ENCODE data around the gene FGF11. TPM values are rescaled to one million over a fixed set of nuclear protein-coding genes. Genes with fewer than 3 reads are reported as not detected.

Gene FGF11
- total and polyA plus RNA-seq, 2 of the 13 experiments (the other 11 are each of a cell fraction or from before 2014, with no cell fraction given), result 0.20 to 7.6 TPM

DNA sequence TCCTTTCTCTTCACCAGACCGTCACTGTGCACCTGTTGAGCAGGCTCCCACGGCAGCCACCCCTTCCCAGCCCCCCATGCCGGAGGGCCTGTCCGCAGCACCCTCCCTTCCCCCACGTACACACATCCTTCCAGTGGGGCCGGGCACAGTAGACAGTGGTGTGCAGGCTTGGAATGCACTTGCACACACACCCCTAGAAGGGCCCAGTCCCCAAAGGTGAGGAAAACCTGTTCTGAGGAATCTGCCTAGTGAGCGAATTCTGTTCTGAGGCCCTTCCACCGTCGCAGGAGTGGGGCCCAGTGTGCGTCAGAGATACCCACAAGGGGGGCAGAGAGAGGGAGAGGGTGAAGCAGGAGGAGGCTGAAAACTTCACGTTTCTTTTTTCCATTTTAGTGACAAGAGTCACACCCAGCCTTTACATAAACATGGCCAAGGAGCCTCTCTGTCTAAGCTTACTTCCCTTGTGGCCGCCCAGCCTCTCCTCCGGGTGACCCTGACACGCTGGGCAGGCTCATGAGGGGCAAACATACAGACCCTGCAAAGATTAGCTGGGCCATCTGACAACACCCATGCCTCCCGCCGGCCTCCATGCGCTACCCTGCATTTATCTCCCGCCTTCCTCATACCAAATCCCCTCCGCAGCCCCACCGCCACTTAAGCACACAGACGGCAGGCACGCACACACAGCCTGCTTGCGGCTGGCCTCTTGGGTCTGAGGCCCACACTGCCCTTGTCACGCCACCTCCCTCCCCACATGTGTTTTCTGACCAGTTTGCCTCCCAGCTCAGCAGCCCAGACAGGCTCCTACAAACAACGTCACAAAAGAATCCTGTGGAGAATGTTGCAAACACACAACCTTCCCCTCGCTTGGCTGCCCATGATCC, 38.3 kb downstream of the FGF11 start (continued):
- TF ChIP-seq, protein P1, sequence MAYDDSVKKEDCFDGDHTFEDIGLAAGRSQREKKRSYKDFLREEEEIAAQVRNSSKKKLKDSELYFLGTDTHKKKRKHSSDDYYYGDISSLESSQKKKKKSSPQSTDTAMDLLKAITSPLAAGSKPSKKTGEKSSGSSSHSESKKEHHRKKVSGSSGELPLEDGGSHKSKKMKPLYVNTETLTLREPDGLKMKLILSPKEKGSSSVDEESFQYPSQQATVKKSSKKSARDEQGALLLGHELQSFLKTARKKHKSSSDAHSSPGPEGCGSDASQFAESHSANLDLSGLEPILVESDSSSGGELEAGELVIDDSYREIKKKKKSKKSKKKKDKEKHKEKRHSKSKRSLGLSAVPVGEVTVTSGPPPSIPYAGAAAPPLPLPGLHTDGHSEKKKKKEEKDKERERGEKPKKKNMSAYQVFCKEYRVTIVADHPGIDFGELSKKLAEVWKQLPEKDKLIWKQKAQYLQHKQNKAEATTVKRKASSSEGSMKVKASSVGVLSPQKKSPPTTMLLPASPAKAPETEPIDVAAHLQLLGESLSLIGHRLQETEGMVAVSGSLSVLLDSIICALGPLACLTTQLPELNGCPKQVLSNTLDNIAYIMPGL (CRISPR knock-in tag; IDR thresholded peaks at IDR 0.05; ENCODE audit: borderline replicate concordance in 1 of 2, low read depth in 1 of 2), result no peak
- no peak for TF ChIP-seq ZFP1 (CRISPR knock-in tag; IDR thresholded peaks at IDR 0.05)
- TF ChIP-seq PHF8 (CRISPR knock-in tag; IDR thresholded peaks at IDR 0.05), result no peak
- TF ChIP-seq ZNF724P (CRISPR knock-in tag; IDR thresholded peaks at IDR 0.05; ENCODE audit: borderline replicate concordance), result no peak
- TF ChIP-seq, protein P2, sequence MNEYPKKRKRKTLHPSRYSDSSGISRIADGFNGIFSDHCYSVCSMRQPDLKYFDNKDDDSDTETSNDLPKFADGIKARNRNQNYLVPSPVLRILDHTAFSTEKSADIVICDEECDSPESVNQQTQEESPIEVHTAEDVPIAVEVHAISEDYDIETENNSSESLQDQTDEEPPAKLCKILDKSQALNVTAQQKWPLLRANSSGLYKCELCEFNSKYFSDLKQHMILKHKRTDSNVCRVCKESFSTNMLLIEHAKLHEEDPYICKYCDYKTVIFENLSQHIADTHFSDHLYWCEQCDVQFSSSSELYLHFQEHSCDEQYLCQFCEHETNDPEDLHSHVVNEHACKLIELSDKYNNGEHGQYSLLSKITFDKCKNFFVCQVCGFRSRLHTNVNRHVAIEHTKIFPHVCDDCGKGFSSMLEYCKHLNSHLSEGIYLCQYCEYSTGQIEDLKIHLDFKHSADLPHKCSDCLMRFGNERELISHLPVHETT (CRISPR knock-in tag; conservative IDR thresholded peaks at IDR 0.05), result no peak
- TF ChIP-seq, protein P3, sequence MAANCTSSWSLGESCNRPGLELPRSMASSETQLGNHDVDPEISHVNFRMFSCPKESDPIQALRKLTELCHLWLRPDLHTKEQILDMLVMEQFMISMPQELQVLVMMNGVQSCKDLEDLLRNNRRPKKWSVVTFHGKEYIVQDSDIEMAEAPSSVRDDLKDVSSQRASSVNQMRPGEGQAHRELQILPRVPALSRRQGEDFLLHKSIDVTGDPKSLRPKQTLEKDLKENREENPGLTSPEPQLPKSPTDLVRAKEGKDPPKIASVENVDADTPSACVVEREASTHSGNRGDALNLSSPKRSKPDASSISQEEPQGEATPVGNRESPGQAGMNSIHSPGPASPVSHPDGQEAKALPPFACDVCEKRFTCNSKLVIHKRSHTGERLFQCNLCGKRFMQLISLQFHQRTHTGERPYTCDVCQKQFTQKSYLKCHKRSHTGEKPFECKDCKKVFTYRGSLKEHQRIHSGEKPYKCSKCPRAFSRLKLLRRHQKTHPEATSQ (CRISPR knock-in tag; IDR thresholded peaks at IDR 0.05; ENCODE audit: borderline replicate concordance), result no peak
- TF ChIP-seq TOPORS (CRISPR knock-in tag; IDR thresholded peaks at IDR 0.05), result no peak
- TF ChIP-seq, protein P4, sequence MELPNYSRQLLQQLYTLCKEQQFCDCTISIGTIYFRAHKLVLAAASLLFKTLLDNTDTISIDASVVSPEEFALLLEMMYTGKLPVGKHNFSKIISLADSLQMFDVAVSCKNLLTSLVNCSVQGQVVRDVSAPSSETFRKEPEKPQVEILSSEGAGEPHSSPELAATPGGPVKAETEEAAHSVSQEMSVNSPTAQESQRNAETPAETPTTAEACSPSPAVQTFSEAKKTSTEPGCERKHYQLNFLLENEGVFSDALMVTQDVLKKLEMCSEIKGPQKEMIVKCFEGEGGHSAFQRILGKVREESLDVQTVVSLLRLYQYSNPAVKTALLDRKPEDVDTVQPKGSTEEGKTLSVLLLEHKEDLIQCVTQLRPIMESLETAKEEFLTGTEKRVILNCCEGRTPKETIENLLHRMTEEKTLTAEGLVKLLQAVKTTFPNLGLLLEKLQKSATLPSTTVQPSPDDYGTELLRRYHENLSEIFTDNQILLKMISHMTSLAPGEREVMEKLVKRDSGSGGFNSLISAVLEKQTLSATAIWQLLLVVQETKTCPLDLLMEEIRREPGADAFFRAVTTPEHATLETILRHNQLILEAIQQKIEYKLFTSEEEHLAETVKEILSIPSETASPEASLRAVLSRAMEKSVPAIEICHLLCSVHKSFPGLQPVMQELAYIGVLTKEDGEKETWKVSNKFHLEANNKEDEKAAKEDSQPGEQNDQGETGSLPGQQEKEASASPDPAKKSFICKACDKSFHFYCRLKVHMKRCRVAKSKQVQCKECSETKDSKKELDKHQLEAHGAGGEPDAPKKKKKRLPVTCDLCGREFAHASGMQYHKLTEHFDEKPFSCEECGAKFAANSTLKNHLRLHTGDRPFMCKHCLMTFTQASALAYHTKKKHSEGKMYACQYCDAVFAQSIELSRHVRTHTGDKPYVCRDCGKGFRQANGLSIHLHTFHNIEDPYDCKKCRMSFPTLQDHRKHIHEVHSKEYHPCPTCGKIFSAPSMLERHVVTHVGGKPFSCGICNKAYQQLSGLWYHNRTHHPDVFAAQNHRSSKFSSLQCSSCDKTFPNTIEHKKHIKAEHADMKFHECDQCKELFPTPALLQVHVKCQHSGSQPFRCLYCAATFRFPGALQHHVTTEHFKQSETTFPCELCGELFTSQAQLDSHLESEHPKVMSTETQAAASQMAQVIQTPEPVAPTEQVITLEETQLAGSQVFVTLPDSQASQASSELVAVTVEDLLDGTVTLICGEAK (IDR thresholded peaks at IDR 0.05), result no peak
- TF ChIP-seq, protein P4 (CRISPR knock-in tag; IDR thresholded peaks at IDR 0.05), result no peak
- TF ChIP-seq ZNF33A (CRISPR knock-in tag; IDR thresholded peaks at IDR 0.05; ENCODE audit: borderline replicate concordance), result no peak
- no peak for TF ChIP-seq ZFP82 (CRISPR knock-in tag; IDR thresholded peaks at IDR 0.05; ENCODE audit: borderline replicate concordance)
- TF ChIP-seq, protein P5, sequence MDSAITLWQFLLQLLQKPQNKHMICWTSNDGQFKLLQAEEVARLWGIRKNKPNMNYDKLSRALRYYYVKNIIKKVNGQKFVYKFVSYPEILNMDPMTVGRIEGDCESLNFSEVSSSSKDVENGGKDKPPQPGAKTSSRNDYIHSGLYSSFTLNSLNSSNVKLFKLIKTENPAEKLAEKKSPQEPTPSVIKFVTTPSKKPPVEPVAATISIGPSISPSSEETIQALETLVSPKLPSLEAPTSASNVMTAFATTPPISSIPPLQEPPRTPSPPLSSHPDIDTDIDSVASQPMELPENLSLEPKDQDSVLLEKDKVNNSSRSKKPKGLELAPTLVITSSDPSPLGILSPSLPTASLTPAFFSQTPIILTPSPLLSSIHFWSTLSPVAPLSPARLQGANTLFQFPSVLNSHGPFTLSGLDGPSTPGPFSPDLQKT (CRISPR knock-in tag; IDR thresholded peaks at IDR 0.05; ENCODE audit: borderline replicate concordance), result no peak
- TF ChIP-seq AKAP8 (CRISPR knock-in tag; IDR thresholded peaks at IDR 0.05), result no peak

Measured in HepG2 (cell line).